A549 treated with DMSO at 1 μM for 4 hours (cell line): Measurements from ENCODE around the gene BPTF. TPM values are rescaled to one million over a fixed set of nuclear protein-coding genes. Genes with fewer than 3 reads are reported as not detected.

Experiments
- total RNA-seq: library from RNA; stranded (reverse); fragments of 200-300 nt; extraction: Qiagen RNA extraction; gene quantifications from 5 replicates; pipeline ENCODE4 v1.2.3, GENCODE V29; 2022; ENCODE audit warnings: low read depth

BPTF gene, protein sequence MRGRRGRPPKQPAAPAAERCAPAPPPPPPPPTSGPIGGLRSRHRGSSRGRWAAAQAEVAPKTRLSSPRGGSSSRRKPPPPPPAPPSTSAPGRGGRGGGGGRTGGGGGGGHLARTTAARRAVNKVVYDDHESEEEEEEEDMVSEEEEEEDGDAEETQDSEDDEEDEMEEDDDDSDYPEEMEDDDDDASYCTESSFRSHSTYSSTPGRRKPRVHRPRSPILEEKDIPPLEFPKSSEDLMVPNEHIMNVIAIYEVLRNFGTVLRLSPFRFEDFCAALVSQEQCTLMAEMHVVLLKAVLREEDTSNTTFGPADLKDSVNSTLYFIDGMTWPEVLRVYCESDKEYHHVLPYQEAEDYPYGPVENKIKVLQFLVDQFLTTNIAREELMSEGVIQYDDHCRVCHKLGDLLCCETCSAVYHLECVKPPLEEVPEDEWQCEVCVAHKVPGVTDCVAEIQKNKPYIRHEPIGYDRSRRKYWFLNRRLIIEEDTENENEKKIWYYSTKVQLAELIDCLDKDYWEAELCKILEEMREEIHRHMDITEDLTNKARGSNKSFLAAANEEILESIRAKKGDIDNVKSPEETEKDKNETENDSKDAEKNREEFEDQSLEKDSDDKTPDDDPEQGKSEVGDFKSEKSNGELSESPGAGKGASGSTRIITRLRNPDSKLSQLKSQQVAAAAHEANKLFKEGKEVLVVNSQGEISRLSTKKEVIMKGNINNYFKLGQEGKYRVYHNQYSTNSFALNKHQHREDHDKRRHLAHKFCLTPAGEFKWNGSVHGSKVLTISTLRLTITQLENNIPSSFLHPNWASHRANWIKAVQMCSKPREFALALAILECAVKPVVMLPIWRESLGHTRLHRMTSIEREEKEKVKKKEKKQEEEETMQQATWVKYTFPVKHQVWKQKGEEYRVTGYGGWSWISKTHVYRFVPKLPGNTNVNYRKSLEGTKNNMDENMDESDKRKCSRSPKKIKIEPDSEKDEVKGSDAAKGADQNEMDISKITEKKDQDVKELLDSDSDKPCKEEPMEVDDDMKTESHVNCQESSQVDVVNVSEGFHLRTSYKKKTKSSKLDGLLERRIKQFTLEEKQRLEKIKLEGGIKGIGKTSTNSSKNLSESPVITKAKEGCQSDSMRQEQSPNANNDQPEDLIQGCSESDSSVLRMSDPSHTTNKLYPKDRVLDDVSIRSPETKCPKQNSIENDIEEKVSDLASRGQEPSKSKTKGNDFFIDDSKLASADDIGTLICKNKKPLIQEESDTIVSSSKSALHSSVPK (N-terminal part only)
- 33.0 to 42.8 TPM (median 40.7 TPM) in 5 replicates for total RNA-seq

DNA sequence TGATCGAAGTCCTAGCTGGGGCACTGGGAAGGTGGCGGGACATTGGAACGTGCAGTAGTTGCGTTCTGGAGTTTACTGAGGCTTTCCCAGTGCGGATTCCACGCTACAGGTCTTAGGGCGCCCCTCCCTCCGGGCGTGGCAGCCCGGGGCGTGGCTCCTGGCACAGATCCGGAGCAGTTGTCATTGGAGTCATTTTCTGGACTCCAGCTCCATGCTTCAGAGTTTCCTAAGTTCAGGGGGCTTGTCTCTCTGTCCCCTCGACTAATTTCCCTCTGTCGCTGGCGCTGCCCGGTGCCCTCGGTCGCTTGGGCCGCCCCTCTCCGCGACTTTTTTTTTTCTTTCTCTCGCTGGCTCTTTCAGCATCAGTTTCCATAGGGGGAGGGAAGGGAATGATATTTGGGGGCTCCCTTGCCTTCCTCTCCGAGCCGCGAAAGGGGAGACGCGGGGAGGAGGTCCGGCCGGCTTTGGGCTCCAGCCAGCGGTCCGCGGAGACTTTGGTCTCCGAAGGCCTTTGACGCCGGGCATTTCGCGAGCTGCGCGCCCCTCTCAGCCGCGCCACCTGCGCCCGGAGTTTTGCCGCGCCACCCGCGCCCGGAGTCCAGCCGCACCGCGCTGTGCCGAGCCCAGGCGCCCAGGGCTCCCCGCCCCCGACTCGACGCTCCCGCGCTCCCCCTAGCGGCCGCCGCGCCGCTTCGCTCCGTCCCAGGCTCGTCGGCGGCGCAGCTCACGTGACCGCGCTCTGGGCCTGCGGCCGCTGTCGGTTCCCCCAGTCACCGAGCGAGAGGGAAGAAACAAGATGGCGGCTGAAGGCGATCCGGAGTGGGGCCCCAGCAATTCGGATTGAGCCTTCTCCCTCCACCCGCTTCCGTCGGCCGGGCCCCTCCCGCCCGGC lies at the start of gene BPTF:
Gene BPTF (plus strand): TSS at position 769 of the 892 bp plus-strand sequence. CDS start 222 bp downstream, outside the sequence.

DNA sequence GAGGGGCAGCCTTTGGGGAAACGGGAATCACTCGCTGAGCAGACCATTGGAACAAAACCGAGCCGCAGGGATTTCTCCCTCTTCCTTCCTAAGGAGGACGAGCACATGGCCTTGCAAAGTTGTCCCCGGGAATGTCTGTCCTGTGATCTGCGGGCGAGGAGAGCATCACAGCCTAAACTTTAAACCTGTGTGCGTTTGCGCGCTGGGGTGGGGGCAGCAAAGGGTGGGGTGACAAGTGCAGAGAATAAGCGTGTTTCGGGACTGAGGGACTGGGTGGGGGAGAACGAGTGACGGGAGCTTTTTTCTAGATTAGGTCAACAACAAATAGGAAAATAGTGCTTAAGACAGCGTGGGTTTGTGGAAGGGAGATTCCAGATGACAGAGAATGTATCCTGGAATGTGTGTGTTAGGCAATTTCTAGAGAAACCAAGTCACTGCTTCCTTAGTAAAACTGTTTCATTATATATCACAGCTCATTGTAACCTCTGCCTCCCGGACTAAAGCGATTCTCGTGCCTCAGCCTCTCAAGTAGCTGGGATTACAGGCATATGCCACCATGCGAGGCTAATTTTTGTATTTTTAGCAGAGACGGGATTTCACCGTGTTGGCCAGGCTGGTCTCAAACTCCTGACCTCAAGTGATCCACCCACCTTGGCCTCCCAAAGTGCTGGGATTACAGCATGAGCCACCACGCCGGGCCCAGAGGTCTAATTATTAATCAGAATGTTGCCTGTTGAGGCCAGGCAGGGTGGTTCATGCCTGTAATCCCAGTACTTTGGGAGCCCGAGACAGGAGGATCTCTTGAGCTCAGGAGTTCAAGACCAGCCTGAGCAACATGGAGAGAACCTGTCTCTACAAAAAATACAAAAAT lies 171.2 kb downstream of the BPTF start, which contains the start of gene C17orf58:
Gene C17orf58 (minus strand): TSS at position 169 of the 871 bp plus-strand sequence. CDS start 271 bp downstream, outside the sequence.

Other genes with a start within 250 kb of the BPTF start
- gene NOL11, start 107.6 kb upstream of the BPTF start, total RNA-seq = 73.9 to 86.9 TPM (median 83.9 TPM) in 5 replicates
- gene C17orf58, start 171.0 kb downstream of the BPTF start, total RNA-seq = 17.6 to 20.0 TPM (median 18.1 TPM) in 5 replicates
- gene KPNA2, start 210.2 kb downstream of the BPTF start, total RNA-seq = 502 to 532 TPM (median 519 TPM) in 5 replicates